ENCODE measurements around the gene GPR146.

GRCh38 chr7:1025743-1026581, 18.4 kb upstream of the GPR146 start:
- TF ChIP-seq EZH2 (IDR thresholded peaks at IDR 0.05) (no peak), EZH2phosphoT487 (IDR thresholded peaks at IDR 0.05) (no peak)

Data from neural progenitor cell (in vitro differentiated cells).